Coronary artery (tissue), 2 donors: ENCODE data around the gene UNKL.

Source experiments
- DNase-seq: peaks from one replicate; pipeline ENCODE4 v3.0.0-alpha.2; 2017; ENCODE audit warnings: low spot score
- H3K27ac ChIP-seq, 2 donors: fragments of 200-600 bp; sonication (generic); one replicate each; pipeline ENCODE4 v1.5.1; 2016 to 2019
- H3K4me3 ChIP-seq: fragments of 200-600 bp; sonication (generic); 2 replicates; pipeline ENCODE4 v1.5.1; 2016; ENCODE audit warnings: mild to moderate bottlenecking, moderate library complexity
- TF ChIP-seq, protein P1 (sequence below): fragments of 200-600 bp; sonication (generic); IDR thresholded peaks from one replicate; pipeline ENCODE4 v1.5.1; 2019; ENCODE audit warnings: antibody characterized with exemption

UNKL gene

GRCh38 chr16:1434644-1435592 lies 20.4 kb upstream of the UNKL start:
- H3K4me3 ChIP-seq, result no peak overlapping the region
- no peak overlapping the region for H3K27ac ChIP-seq
- TF ChIP-seq, protein P1, sequence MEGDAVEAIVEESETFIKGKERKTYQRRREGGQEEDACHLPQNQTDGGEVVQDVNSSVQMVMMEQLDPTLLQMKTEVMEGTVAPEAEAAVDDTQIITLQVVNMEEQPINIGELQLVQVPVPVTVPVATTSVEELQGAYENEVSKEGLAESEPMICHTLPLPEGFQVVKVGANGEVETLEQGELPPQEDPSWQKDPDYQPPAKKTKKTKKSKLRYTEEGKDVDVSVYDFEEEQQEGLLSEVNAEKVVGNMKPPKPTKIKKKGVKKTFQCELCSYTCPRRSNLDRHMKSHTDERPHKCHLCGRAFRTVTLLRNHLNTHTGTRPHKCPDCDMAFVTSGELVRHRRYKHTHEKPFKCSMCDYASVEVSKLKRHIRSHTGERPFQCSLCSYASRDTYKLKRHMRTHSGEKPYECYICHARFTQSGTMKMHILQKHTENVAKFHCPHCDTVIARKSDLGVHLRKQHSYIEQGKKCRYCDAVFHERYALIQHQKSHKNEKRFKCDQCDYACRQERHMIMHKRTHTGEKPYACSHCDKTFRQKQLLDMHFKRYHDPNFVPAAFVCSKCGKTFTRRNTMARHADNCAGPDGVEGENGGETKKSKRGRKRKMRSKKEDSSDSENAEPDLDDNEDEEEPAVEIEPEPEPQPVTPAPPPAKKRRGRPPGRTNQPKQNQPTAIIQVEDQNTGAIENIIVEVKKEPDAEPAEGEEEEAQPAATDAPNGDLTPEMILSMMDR, result no peak
- no peak for DNase-seq

GRCh38 chr16:1433756-1434155 lies 19.3 kb upstream of the UNKL start:
- H3K27ac ChIP-seq, result no peak overlapping the region
- TF ChIP-seq, protein P1, result no peak
- no peak overlapping the region for H3K4me3 ChIP-seq
- DNase-seq, result no peak

GRCh38 chr16:1433263-1433560 lies 18.7 kb upstream of the UNKL start:
- TF ChIP-seq, protein P1, result no peak
- Histone ChIP-seq H3K4me3 (no peak overlapping the region), H3K27ac (no peak overlapping the region)
- DNase-seq, result no peak

GRCh38 chr16:1432388-1433262 lies 18.1 kb upstream of the UNKL start:
- DNase-seq, result no peak
- TF ChIP-seq, protein P1, result no peak
- Histone ChIP-seq H3K27ac (no peak overlapping the region), H3K4me3 (no peak overlapping the region)

- no peak for DNase-seq
- TF ChIP-seq, protein P1, result no peak
- Histone ChIP-seq H3K4me3 (no peak overlapping the region), H3K27ac (no peak overlapping the region)
Measured at GRCh38 chr16:1431497-1432270, 17.2 kb upstream of the UNKL start.

DNA sequence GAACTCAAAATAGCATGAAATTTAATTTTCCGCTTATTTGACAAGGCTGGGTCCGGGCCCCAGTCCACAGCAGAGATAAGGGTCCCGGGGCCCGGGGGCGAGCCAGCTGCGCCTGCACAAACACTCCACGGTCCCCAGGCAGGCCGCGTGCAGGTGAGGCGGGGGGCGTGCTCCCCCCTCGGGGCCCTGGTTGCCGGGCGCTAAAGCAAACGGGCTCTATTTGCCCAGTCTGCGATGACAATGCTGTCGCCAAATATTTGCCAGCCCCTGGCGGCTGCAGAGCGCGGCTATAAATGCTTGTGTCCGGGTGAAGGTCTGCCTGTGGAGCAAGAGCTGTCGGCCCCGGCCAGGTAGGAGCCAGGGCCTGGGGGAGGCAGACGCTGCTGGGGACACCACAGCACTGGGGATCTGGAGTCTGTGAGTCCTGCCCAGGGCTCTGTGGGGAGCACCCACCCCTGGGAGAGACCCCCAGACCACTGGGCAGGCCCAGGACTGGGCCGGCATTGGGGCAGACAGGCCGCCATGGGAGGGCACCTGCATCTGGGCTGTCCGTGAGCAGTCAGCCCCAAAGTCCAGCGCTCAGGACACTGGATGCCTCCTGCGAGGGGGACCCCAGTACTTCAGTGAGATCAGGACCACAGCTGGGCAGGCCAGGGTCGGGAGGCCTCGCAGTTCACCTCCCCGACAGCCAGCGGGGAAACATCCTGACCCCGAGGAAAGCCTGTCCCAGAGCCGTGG lies 16.4 kb upstream of the UNKL start, which contains the start of gene PERCC1:
Gene PERCC1, plus strand, starts transcription at position 320 of the 738 bp plus-strand sequence. CDS start 1,516 bp downstream, outside the sequence.
- TF ChIP-seq, protein P1, result no peak
- H3K4me3 ChIP-seq, result no peak within 1 kb of the TSS
- H3K27ac ChIP-seq, result no peak within 1 kb of the TSS
- DNase-seq, result no peak
